ENCODE measurements around the gene CYB5R4.
"Not testable (repeated sequence)": the region's sequence is repeated elsewhere in the genome, so short reads cannot be mapped to it uniquely, and the experiment has no call there.

CYB5R4 gene

GRCh38 chr6:83867043-83867442 lies 7.6 kb downstream of the CYB5R4 start:
- DNase-seq (ENCODE audit: low read depth in 2 of 2), result no peak

- DNase-seq (ENCODE audit: low read depth in 2 of 2), result peak; percentile 75 to 80
Measured at GRCh38 chr6:83867527-83868161, 8.2 kb downstream of the CYB5R4 start.

GRCh38 chr6:83868639-83869038 lies 9.2 kb downstream of the CYB5R4 start:
- peak; percentile 20 to 31 for DNase-seq (ENCODE audit: low read depth in 2 of 2)

GRCh38 chr6:83870649-83871048 lies 11.2 kb downstream of the CYB5R4 start:
- no peak for DNase-seq (ENCODE audit: low read depth in 2 of 2)

- DNase-seq (ENCODE audit: low read depth in 2 of 2), result no peak
Measured at GRCh38 chr6:83872386-83873118, 13.1 kb downstream of the CYB5R4 start.

- no peak for DNase-seq (ENCODE audit: low read depth in 2 of 2)
Measured at GRCh38 chr6:83873869-83874268, 14.4 kb downstream of the CYB5R4 start.

- no peak for DNase-seq (ENCODE audit: low read depth in 2 of 2)
Measured at GRCh38 chr6:83875843-83876242, 16.4 kb downstream of the CYB5R4 start.

GRCh38 chr6:83878902-83879644 lies 19.6 kb downstream of the CYB5R4 start:
- DNase-seq (ENCODE audit: low read depth in 2 of 2), result no peak

GRCh38 chr6:83879746-83880145 lies 20.3 kb downstream of the CYB5R4 start:
- DNase-seq (ENCODE audit: low read depth in 2 of 2), result no peak

GRCh38 chr6:83883240-83883639 lies 23.8 kb downstream of the CYB5R4 start:
- DNase-seq (ENCODE audit: low read depth in 2 of 2), result no peak

GRCh38 chr6:83884523-83884922 lies 25.0 kb downstream of the CYB5R4 start:
- peak; percentile 29 to 32 for DNase-seq (ENCODE audit: low read depth in 2 of 2)

GRCh38 chr6:83885984-83886383 lies 26.5 kb downstream of the CYB5R4 start:
- no peak for DNase-seq (ENCODE audit: low read depth in 2 of 2)

- no peak for DNase-seq (ENCODE audit: low read depth in 2 of 2)
Measured at GRCh38 chr6:83889621-83890020, 30.1 kb downstream of the CYB5R4 start.

- no peak for DNase-seq (ENCODE audit: low read depth in 2 of 2)
Measured at GRCh38 chr6:83890520-83890919, 31.0 kb downstream of the CYB5R4 start.

- no peak for DNase-seq (ENCODE audit: low read depth in 2 of 2)
Measured at GRCh38 chr6:83891586-83891985, 32.1 kb downstream of the CYB5R4 start.

GRCh38 chr6:83893024-83893423 lies 33.5 kb downstream of the CYB5R4 start:
- no peak for DNase-seq (ENCODE audit: low read depth in 2 of 2)

- DNase-seq (ENCODE audit: low read depth in 2 of 2), result not testable (repeated sequence)
Measured at GRCh38 chr6:83897094-83897493, 37.6 kb downstream of the CYB5R4 start.

- DNase-seq (ENCODE audit: low read depth in 2 of 2), result no peak
Measured at GRCh38 chr6:83901624-83902023, 42.1 kb downstream of the CYB5R4 start.

GRCh38 chr6:83904395-83904794 lies 44.9 kb downstream of the CYB5R4 start:
- no peak for DNase-seq (ENCODE audit: low read depth in 2 of 2)

GRCh38 chr6:83905648-83906047 lies 46.2 kb downstream of the CYB5R4 start:
- no peak for DNase-seq (ENCODE audit: low read depth in 2 of 2)

- DNase-seq (ENCODE audit: low read depth in 2 of 2), result not testable (repeated sequence)
Measured at GRCh38 chr6:83907623-83908390, 48.3 kb downstream of the CYB5R4 start.

GRCh38 chr6:83908813-83909212 lies 49.3 kb downstream of the CYB5R4 start:
- no peak for DNase-seq (ENCODE audit: low read depth in 2 of 2)

Measured in fibroblast of skin of left quadriceps (primary cell).